HG03280 (cell line): ENCODE measurements around the gene PTPRN2.
"Not testable (repeated sequence)": the region's sequence is repeated elsewhere in the genome, so short reads cannot be mapped to it uniquely, and the experiment has no call there.

Source experiments
- ATAC-seq: cut with Tn5 transposase; IDR thresholded peaks from one replicate; pipeline ENCODE4 v1.9.1; 2021; ENCODE audit warnings: mild to moderate bottlenecking, moderate library complexity; ENCODE audit not compliant: unreplicated experiment

PTPRN2 gene

DNA sequence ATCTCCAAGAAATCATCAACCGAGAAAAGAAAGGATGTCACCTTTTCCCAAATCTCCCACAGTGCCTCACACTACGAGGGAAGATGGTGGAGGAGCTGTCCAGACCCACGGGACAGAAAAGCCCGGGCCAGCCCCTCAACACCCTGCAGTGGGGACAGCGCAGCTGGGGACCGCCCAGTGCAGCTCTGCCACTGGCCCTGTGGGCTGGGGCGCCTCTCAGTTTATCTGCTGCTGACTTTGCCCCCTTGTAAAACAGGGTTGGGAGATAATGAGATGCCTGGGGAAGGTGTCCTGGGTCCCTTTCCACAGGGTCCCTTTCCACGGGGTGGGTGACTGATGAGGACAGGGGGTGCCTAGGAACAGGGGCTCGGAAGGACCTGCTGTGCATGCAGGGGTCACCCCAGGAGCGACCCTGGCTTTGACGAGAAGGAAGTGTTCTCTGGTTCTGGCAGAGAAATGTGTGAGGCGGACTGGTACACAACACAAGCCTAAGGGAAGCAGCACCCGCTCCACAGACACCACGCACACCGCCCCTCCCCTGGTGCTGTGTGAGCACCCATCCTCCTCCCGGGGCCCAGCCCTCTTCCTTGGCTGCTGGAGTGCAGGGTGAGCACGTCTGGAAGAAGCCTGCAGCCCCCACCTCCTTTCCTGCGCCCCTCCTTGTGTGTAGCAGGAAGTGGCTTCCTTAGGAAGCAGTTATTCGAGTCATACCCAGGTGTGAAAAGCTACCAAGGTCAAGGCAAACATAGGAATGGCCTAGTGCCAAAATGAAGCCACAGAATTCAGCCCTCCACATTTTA lies 911.0 kb downstream of the PTPRN2 start:
- ATAC-seq, result no peak

DNA sequence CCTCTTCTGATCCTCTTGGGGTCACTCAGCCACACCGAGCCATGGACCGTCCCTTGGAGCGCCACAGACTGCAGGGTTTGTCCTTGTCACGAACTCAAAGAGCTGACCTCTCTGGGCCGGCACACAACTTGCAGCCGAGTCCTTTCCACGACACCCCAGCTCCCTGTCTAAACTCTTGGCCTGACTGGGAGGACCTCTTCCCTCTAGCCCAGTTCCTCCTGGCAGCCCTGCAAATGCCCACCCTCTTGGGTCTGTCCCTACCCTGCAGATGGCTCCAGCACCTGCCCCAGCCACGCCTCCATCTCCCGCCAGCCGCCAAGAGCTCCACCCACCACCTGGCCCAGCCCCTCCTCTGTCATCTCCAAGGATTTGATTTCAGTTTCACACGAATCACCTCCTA lies 911.6 kb downstream of the PTPRN2 start:
- no peak for ATAC-seq

- ATAC-seq, result no peak
Observed at GRCh38 chr7:157675427-157675927, 912.1 kb downstream of the PTPRN2 start.

DNA sequence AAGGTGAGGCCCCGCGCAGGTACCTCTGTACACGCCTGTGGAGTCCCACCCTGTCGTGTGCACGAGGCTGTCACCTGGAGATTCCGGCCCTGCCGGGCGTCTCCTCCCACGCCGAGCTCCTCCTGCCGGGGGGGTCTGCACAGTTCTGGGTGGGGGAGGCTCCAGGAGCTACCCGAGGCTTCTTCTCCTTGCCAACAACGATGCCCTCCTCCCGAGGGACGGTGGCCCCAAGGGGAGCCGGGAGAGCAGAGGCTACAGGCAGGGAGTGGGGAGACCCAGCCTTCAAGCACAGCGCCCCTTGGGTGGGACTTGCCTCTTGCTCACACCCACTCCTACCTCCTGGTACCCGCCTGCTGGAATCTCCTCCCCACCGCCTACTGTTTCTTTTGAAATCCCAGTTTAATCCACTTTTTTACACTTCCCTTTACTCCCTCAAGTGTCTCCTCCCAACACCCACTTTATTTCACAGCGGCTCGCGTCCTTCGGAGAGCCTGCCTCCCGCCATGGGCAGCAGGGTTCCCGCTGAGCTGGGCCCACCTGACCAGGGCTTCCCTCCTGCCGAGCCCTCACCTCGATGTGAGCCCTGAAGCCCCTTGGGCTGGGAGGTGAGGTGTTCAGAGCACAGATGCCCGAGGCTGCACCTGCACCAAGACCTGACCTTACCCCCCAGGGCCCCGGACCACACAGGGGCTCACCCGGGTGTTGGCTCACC lies 912.8 kb downstream of the PTPRN2 start:
- ATAC-seq, result no peak

- ATAC-seq, result no peak
Observed at GRCh38 chr7:157674027-157674714, 913.5 kb downstream of the PTPRN2 start.

GRCh38 chr7:157673573-157673972 lies 914.0 kb downstream of the PTPRN2 start:
- no peak for ATAC-seq

GRCh38 chr7:157671358-157672255 lies 916.0 kb downstream of the PTPRN2 start:
- no peak for ATAC-seq

GRCh38 chr7:157670490-157671357 lies 916.9 kb downstream of the PTPRN2 start:
- ATAC-seq, result no peak

DNA sequence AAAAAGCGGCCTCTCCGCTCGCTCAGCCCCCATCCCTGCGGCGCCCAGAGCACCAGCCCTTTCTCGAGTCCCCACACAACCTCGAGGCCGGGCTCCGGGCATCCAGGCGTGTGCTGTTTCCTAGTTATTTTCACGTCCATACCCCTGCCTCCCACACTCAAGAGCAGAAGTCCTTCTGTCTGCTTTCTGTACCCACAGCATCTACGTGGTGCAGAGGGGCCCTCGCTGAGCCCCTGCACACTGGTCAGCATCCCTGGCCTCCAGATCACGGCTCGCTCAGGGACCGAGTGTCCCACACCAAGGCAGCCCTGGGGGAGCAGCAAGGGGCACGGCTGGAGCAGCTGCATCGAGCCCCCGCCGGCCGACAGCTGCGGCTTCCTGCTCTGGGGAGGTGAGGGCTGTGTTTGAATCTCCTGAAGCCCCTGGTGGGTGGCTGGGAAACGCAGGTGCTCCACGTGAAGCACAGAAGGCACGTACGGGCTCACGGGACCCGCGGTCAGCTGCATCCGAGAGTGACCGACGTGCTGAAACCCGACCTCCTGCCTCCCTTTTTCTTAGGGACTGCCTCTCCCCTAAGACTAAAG lies 917.8 kb downstream of the PTPRN2 start:
- ATAC-seq, result no peak

DNA sequence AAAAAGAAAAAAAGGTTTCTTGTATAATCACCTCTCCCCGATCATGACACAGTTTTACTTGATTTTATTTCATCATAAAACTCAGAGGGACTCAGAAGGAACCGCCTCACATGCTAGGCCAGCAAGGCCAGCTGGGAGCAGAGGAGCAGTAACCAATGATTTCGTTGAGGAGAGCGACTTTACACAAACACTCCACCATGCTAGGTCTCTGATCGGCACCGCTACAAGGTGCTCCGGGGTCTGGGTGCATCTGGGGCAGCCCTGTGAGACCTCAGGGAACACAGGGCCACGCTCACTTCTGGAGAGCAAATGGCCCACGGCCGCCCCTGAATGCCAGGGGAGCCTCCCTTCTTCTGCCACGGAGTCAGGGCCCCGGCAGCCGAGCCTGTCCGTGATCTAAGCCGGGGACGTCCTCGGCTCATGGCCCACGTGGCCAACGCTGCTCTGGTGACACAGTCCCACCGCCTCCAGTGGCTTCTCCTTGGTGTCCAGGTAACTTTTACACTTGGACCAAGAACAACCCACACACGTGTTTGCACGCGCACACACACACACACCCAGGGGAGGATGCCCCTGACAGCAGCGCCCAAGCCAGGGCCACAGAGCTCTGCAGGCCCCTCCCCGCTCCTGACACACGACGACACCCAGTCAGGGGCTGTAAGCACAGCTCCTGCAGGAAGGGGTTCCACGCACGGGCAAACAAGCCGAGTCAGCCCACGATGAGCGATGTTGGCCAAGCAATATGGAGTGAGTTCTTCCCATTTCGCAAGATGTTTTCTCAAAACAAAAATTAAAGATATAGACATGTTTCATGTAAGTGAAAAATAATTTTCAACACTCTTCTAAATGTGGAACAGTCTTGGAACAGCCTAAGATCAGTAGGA lies 918.5 kb downstream of the PTPRN2 start:
- ATAC-seq, result no peak

GRCh38 chr7:157668221-157668883 lies 919.3 kb downstream of the PTPRN2 start:
- no peak for ATAC-seq

- ATAC-seq, result no peak
Observed at GRCh38 chr7:157667731-157668130, 919.9 kb downstream of the PTPRN2 start.

- no peak for ATAC-seq
Observed at GRCh38 chr7:157667261-157667660, 920.4 kb downstream of the PTPRN2 start.

- no peak for ATAC-seq
Observed at GRCh38 chr7:157666530-157667040, 921.0 kb downstream of the PTPRN2 start.

DNA sequence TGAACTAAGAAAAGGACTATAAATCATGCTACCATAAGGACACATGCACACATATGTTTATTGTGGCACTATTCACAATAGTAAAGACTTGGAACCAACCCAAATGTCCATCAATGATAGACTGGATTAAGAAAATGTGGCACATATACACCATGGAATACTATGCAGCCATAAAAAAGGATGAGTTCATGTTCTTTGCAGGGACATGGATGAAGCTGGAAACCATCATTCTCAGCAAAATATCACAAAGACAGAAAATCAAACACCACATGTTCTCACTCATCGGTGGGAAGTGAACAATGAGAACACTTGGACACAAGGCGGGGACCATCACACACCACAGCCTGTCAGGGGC lies 922.0 kb downstream of the PTPRN2 start:
- ATAC-seq, result not testable (repeated sequence)

DNA sequence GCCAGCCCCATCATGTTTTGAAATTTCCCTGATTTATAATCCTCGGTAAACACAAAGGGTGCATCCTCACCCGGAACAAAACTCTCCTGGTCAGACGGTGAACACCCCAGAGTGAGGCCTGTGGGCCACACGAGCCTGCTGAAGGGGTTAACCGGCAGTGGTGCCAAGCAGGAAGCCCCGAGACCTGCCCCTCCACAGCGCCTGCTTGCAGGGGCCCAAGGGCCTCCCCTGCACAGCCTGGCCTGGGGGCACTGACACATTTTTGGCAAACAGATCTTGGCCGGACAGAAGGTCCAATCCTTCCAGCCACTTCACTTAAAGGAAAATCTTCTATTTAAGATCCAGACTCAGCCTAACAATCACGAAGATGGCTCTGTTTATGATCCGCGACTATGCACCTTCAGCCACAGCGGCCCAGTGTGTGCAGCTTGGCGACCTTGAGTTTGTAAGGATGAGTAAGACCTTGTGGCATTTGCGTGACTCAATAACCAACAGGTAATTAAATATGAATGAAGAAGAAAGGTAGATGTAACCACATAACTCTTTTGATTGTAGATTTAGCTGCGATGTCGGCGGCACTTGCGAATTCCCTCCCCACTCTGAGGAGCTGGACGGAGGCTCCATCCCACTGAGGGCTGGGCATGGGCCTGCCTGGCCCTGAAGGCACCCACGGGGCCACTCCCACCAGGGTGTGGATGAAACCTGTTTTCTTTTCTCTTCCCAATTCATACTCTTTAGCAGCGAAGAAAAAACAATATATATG lies 922.6 kb downstream of the PTPRN2 start:
- ATAC-seq, result no peak

DNA sequence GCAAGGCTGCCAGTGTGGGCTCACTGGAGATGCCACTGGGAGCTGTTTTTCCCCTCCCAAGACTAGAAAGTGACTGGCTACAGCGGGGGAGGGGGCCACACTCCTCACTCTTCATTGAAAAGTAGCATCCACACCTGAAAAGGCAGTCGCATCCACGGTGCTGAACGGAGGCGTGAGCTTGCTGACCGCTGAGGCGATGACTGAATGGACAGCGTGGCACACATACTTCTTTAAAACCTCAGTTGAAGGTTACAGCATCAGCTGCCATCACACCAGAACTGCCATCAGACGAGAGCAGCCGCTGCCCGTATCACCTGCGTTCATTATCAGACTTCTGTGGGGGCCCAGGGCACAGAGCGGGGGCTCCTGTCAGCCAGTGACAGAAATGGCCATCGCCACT lies 923.6 kb downstream of the PTPRN2 start:
- no peak for ATAC-seq
